ENCODE measurements around the gene INTS1.

DNA sequence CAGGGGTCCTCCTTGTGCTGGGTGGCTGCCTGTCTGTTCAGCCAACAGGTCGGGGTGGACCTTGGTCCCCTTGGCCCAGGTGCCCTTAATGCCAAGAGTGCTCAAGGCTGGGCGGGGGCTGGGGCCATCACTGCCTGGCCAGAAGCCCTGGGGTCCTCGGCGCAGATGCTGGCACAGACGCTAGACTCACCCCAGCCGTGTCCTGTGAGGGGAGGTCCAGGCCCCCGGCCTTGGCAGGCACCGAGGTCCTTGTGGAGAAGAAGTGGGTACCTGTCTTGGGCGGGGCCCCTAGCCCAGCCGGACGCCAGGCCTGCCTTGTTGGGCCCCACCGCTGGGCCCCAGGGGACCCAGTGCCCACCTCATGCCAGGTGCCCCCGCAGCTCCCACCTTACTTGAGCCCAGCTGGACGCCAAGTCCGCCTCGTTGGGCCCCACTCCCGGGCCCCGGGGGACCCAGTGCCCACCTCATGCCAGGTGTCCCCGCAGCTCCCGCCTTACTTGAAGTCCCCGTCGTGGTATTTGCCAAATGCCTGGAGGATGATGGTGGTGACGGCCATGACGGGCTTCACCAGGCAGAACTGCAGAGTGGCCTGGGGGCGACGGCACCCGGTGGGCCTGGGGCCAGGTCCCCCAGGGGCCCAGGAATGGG, 45.3 kb upstream of the INTS1 start:
- no peak for TF ChIP-seq EZH2 (IDR thresholded peaks at IDR 0.05; ENCODE audit: borderline replicate concordance, insufficient read depth, low read length, poor library complexity, severe bottlenecking)
- TF ChIP-seq EP300 (conservative IDR thresholded peaks at IDR 0.05; ENCODE audit: poor library complexity, severe bottlenecking) = no peak
- TF ChIP-seq, protein P1, sequence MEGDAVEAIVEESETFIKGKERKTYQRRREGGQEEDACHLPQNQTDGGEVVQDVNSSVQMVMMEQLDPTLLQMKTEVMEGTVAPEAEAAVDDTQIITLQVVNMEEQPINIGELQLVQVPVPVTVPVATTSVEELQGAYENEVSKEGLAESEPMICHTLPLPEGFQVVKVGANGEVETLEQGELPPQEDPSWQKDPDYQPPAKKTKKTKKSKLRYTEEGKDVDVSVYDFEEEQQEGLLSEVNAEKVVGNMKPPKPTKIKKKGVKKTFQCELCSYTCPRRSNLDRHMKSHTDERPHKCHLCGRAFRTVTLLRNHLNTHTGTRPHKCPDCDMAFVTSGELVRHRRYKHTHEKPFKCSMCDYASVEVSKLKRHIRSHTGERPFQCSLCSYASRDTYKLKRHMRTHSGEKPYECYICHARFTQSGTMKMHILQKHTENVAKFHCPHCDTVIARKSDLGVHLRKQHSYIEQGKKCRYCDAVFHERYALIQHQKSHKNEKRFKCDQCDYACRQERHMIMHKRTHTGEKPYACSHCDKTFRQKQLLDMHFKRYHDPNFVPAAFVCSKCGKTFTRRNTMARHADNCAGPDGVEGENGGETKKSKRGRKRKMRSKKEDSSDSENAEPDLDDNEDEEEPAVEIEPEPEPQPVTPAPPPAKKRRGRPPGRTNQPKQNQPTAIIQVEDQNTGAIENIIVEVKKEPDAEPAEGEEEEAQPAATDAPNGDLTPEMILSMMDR (IDR thresholded peaks at IDR 0.05; ENCODE audit: poor library complexity, severe bottlenecking) = no peak
- no peak for TF ChIP-seq RAD21 (conservative IDR thresholded peaks at IDR 0.05)
- TF ChIP-seq, protein P2, sequence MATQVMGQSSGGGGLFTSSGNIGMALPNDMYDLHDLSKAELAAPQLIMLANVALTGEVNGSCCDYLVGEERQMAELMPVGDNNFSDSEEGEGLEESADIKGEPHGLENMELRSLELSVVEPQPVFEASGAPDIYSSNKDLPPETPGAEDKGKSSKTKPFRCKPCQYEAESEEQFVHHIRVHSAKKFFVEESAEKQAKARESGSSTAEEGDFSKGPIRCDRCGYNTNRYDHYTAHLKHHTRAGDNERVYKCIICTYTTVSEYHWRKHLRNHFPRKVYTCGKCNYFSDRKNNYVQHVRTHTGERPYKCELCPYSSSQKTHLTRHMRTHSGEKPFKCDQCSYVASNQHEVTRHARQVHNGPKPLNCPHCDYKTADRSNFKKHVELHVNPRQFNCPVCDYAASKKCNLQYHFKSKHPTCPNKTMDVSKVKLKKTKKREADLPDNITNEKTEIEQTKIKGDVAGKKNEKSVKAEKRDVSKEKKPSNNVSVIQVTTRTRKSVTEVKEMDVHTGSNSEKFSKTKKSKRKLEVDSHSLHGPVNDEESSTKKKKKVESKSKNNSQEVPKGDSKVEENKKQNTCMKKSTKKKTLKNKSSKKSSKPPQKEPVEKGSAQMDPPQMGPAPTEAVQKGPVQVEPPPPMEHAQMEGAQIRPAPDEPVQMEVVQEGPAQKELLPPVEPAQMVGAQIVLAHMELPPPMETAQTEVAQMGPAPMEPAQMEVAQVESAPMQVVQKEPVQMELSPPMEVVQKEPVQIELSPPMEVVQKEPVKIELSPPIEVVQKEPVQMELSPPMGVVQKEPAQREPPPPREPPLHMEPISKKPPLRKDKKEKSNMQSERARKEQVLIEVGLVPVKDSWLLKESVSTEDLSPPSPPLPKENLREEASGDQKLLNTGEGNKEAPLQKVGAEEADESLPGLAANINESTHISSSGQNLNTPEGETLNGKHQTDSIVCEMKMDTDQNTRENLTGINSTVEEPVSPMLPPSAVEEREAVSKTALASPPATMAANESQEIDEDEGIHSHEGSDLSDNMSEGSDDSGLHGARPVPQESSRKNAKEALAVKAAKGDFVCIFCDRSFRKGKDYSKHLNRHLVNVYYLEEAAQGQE (IDR thresholded peaks at IDR 0.05; ENCODE audit: borderline replicate concordance) = no peak
- TF ChIP-seq TAF1 (IDR thresholded peaks at IDR 0.05; ENCODE audit: low read depth) = no peak
- no peak for TF ChIP-seq POLR2AphosphoS5 (IDR thresholded peaks at IDR 0.05)
- TF ChIP-seq SMC3 (conservative IDR thresholded peaks at IDR 0.05; ENCODE audit: poor library complexity) = no peak
